ENCODE data around the gene TMC1. TPM values are rescaled to one million over a fixed set of nuclear protein-coding genes. Genes with fewer than 3 reads are reported as not detected.
A peak's percentile ranks its signal among the peaks of the same experiment; 100 is the strongest.

TMC1 gene
- total RNA-seq, 1 donor from 2014 or later = not detected

DNA sequence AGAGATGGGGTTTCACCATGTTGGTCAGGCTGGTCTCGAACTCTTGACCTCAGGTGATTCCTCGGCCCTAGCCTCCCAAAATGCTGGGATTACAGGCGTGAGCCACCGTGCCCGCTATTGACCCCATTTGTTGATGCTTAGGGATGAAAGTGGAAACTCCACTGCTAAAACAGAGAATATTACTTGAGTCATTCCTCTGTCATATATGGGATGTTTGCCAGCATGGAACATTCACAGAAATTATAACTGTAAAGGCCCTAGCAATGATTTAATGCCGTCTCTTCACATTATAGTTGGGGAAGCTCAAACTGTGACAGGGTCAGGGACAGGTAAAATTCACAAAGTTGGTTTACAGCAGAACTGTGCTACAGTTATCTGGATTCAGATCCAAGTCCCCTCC, 94.5 kb downstream of the TMC1 start:
- Mint-ChIP-seq H3K4me1 (ENCODE audit: low read depth) (no peaks in the 10 kb centered on the region), H3K27ac (ENCODE audit: unreplicated experiment) (no peak overlapping the region), H3K36me3 (ENCODE audit: low read depth) (no peaks in the 10 kb centered on the region), H3K27me3 (ENCODE audit: low read depth) (no peaks in the 10 kb centered on the region), H3K4me3 (ENCODE audit: unreplicated experiment) (no peak overlapping the region), H3K9me3 (ENCODE audit: low read depth) (no peaks in the 10 kb centered on the region)
- no peak for TF ChIP-seq CTCF (IDR thresholded peaks at IDR 0.05)
- no peak for DNase-seq (ENCODE audit: low spot score)

DNA sequence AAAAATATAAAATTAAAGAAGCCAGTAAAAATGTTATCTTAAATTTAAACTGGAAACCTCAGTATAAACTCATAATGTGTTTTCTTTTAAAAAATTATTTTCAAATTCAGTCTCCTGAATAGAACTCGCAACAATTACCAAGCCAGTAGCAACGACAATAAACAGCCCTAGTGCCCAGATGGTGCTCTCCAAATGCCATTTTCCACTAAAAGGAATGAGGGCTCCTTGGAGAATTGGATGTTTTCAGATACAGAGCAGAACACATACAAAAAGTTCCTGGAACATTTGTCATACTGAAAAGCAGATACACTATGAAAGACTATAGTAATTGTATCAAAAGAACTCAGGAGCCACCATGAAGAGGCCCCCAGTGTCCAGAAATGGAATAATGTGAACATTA, 97.4 kb downstream of the TMC1 start:
- no peak for DNase-seq (ENCODE audit: low spot score)
- no peak overlapping the region for H3K27ac Mint-ChIP-seq (ENCODE audit: unreplicated experiment)
- H3K36me3 Mint-ChIP-seq (ENCODE audit: low read depth) = no peaks in the 10 kb centered on the region
- TF ChIP-seq CTCF (IDR thresholded peaks at IDR 0.05) = peak; percentile 18
- H3K27me3 Mint-ChIP-seq (ENCODE audit: low read depth) = peaks cover 3% of the 10 kb centered on the region
- H3K4me1 Mint-ChIP-seq (ENCODE audit: low read depth) = peaks cover 5% of the 10 kb centered on the region
- H3K9me3 Mint-ChIP-seq (ENCODE audit: low read depth) = peaks cover 2% of the 10 kb centered on the region
- H3K4me3 Mint-ChIP-seq (ENCODE audit: unreplicated experiment) = no peak overlapping the region

- H3K27me3 Mint-ChIP-seq (ENCODE audit: low read depth) = peaks cover 3% of the 10 kb centered on the region
- no peak for DNase-seq (ENCODE audit: low spot score)
- no peaks in the 10 kb centered on the region for H3K36me3 Mint-ChIP-seq (ENCODE audit: low read depth)
- no peak overlapping the region for H3K4me3 Mint-ChIP-seq (ENCODE audit: unreplicated experiment)
- peaks cover 5% of the 10 kb centered on the region for H3K4me1 Mint-ChIP-seq (ENCODE audit: low read depth)
- TF ChIP-seq CTCF (IDR thresholded peaks at IDR 0.05) = no peak
- H3K9me3 Mint-ChIP-seq (ENCODE audit: low read depth) = peaks cover 2% of the 10 kb centered on the region
- H3K27ac Mint-ChIP-seq (ENCODE audit: unreplicated experiment) = no peak overlapping the region
Measured at GRCh38 chr9:72622186-72622585, 100.8 kb downstream of the TMC1 start.

DNA sequence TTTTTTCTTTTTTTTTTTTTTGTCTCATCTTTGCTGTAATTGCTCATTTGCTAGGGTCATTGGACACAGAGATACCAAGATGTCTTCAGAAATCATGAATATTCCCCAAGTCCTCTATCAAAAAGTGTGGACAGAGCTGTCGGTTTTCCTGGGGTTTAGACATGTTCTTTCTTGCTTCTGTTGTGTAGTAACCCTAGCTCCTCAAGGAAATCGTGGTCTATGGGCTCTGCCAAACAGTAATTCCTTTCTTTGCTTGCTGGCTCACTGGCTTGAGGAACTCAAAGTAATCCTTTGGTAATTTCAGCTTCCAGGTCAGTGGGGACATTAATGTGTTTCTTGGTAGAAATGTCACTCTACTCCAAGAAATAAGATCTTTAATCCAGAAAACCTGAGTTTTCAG, 101.7 kb downstream of the TMC1 start:
- DNase-seq (ENCODE audit: low spot score) = no peak
- H3K4me3 Mint-ChIP-seq (ENCODE audit: unreplicated experiment) = no peak overlapping the region
- H3K27ac Mint-ChIP-seq (ENCODE audit: unreplicated experiment) = no peak overlapping the region
- no peaks in the 10 kb centered on the region for H3K36me3 Mint-ChIP-seq (ENCODE audit: low read depth)
- peaks cover 3% of the 10 kb centered on the region for H3K27me3 Mint-ChIP-seq (ENCODE audit: low read depth)
- H3K9me3 Mint-ChIP-seq (ENCODE audit: low read depth) = peaks cover 2% of the 10 kb centered on the region
- TF ChIP-seq CTCF (IDR thresholded peaks at IDR 0.05) = no peak
- H3K4me1 Mint-ChIP-seq (ENCODE audit: low read depth) = peaks cover 5% of the 10 kb centered on the region

DNA sequence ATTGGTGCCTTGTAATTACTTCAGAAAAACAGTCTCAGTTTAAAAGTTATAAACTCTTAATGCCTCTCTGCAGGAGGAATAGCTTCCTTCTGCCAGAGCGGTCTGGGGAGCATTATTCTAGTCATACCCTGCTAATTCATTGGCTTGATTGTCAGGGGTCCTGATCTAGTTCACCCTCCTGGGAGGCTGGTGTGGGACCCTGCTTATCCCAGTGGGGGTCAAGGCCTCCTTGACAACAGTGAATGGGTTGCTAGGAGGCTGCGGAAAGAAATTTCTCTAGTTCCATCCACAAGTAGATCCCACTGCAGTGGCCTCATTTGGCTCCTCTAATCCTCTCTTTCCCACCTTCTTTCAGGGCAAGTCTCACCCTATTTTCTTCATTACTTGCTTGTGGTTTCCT, 105.7 kb downstream of the TMC1 start:
- Mint-ChIP-seq H3K36me3 (ENCODE audit: low read depth) (peaks cover under 1% of the 10 kb centered on the region), H3K27me3 (ENCODE audit: low read depth) (peaks cover 3% of the 10 kb centered on the region), H3K27ac (ENCODE audit: unreplicated experiment) (no peak overlapping the region), H3K4me1 (ENCODE audit: low read depth) (no peaks in the 10 kb centered on the region), H3K4me3 (ENCODE audit: unreplicated experiment) (no peak overlapping the region), H3K9me3 (ENCODE audit: low read depth) (peaks cover under 1% of the 10 kb centered on the region)
- no peak for DNase-seq (ENCODE audit: low spot score)
- no peak for TF ChIP-seq CTCF (IDR thresholded peaks at IDR 0.05)

Data from chondrocyte (in vitro differentiated cells).